Neural crest cell (in vitro differentiated cells): ENCODE measurements around the gene SART3. TPM values are rescaled to one million over a fixed set of nuclear protein-coding genes. Genes with fewer than 3 reads are reported as not detected.
A peak's percentile ranks its signal among the peaks of the same experiment; 100 is the strongest.
"Not testable (repeated sequence)": the region's sequence is repeated elsewhere in the genome, so short reads cannot be mapped to it uniquely, and the experiment has no call there.

Source experiments
- DNase-seq: peaks from one replicate; pipeline ENCODE4 v3.0.0; 2021; ENCODE audit warnings: low read depth, mixed read lengths, low spot score
- H3K27ac Mint-ChIP-seq: one replicate; pipeline ENCODE4 v1.8.0; 2021; ENCODE audit warnings: mild to moderate bottlenecking, mixed read lengths; ENCODE audit not compliant: unreplicated experiment
- H3K27me3 Mint-ChIP-seq: 2 replicates; pipeline ENCODE4 v1.8.0; 2021; ENCODE audit warnings: low read depth, mild to moderate bottlenecking, mixed read lengths
- H3K36me3 Mint-ChIP-seq: 2 replicates; pipeline ENCODE4 v1.8.0; 2021; ENCODE audit warnings: low read depth, mild to moderate bottlenecking, mixed read lengths
- H3K4me1 Mint-ChIP-seq: 2 replicates; pipeline ENCODE4 v1.8.0; 2021; ENCODE audit warnings: mixed read lengths
- H3K4me3 Mint-ChIP-seq: one replicate; pipeline ENCODE4 v1.8.0; 2021; ENCODE audit warnings: mild to moderate bottlenecking, mixed read lengths
- H3K9me3 Mint-ChIP-seq: 2 replicates; pipeline ENCODE4 v1.8.0; 2021; ENCODE audit warnings: mixed read lengths
- total RNA-seq: library from RNA; stranded (reverse); gene quantifications from 2 replicates; pipeline ENCODE4 v1.2.1, GENCODE V29; 2021
- TF ChIP-seq, protein P1 (sequence below): fragments of 200-600 bp; sonication (generic); conservative IDR thresholded peaks from 2 replicates; pipeline ENCODE4 v1.5.0; 2021; ENCODE audit warnings: antibody characterized with exemption, mild to moderate bottlenecking

The SART3 gene
- total RNA-seq, 1 donor from 2014 or later, result 89.5 TPM

DNA sequence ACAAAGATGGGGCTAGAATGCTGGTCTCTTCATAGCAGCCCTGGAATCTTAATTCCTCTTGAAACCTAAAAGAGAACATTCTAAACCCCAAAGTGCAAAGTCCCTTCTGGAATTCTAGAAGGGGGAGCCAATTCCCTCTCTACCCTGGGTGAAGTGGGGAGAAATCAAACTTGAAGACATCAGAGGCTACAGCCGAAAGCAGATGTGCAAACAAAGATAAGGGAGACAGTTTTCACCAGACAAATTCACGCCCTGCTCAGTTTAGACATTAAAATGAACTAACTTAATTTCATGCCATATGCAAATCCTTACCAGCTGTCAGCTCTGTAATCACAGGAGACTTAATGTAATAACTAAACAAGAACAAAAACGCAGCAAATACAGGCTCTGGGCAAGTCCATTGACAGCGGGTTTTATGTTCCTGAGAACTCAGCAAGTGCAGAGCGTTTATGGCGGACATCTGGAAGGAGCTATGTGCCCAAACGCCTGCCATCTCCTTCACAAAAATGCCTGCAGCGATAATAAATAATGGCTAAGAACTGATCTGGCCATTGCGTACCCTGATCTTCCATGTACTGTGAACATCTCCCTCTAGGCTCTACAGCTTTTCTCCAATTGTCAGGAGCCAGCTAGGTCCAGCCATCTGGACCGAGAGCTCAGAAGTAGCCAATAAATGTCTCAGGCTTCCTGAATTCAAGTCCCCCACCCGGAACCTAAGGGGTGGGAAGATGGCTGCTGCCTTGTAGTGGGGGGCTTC, 65.0 kb downstream of the SART3 start:
- peaks cover 2% of the 10 kb centered on the region for H3K9me3 Mint-ChIP-seq
- no peak for DNase-seq
- H3K4me1 Mint-ChIP-seq, result no peaks in the 10 kb centered on the region
- no peaks in the 10 kb centered on the region for H3K36me3 Mint-ChIP-seq
- no peak overlapping the region for H3K27ac Mint-ChIP-seq
- peaks cover 58% of the 10 kb centered on the region for H3K27me3 Mint-ChIP-seq
- no peak overlapping the region for H3K4me3 Mint-ChIP-seq
- TF ChIP-seq, protein P1, sequence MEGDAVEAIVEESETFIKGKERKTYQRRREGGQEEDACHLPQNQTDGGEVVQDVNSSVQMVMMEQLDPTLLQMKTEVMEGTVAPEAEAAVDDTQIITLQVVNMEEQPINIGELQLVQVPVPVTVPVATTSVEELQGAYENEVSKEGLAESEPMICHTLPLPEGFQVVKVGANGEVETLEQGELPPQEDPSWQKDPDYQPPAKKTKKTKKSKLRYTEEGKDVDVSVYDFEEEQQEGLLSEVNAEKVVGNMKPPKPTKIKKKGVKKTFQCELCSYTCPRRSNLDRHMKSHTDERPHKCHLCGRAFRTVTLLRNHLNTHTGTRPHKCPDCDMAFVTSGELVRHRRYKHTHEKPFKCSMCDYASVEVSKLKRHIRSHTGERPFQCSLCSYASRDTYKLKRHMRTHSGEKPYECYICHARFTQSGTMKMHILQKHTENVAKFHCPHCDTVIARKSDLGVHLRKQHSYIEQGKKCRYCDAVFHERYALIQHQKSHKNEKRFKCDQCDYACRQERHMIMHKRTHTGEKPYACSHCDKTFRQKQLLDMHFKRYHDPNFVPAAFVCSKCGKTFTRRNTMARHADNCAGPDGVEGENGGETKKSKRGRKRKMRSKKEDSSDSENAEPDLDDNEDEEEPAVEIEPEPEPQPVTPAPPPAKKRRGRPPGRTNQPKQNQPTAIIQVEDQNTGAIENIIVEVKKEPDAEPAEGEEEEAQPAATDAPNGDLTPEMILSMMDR, result no peak

DNA sequence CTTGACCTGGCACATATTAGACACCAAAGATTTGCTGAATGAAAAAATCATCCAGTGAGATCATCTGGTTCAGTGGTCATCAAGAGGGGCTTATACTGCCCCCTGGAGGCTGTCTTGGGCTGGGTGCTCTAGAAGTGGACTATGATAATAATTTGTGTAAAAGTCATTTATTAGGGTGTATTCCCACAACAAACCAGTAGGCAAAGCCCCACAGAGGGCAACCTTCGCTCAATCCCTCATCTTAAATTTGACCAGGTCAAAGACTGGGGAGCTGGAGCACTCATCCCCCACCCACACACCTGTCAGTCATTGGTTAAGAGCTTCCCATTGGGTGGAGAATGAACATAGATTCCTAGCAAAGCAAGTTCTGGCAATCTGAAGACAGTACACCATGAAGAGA, 65.9 kb downstream of the SART3 start:
- Mint-ChIP-seq H3K27me3 (peaks cover 65% of the 10 kb centered on the region), H3K4me1 (no peaks in the 10 kb centered on the region), H3K9me3 (peaks cover 2% of the 10 kb centered on the region), H3K4me3 (no peak overlapping the region), H3K36me3 (no peaks in the 10 kb centered on the region), H3K27ac (no peak overlapping the region)
- TF ChIP-seq, protein P1, result peak; percentile 69
- peak; percentile 43 for DNase-seq

DNA sequence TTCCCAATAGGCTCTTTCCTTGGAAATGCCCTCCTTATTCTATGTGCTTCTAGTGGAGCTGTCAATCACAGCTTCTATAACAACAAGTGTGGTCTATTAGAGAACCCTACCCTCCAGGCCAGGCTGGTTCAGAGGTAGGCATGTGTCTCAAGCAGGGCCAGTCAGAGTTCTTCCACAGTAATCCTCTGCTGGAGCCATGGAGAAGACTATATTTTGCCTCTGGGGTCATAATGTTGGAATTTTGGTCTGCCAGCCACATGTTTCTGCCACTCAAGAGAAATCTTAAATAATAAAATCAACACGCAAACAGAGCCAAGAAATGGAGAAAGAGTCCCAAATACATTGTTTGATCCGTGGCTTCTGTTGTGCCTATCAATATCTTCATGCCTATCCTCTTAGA, 69.7 kb downstream of the SART3 start:
- H3K4me1 Mint-ChIP-seq, result no peaks in the 10 kb centered on the region
- no peaks in the 10 kb centered on the region for H3K36me3 Mint-ChIP-seq
- H3K27ac Mint-ChIP-seq, result no peak overlapping the region
- H3K9me3 Mint-ChIP-seq, result peaks cover 7% of the 10 kb centered on the region
- no peak for DNase-seq
- H3K27me3 Mint-ChIP-seq, result peaks cover 61% of the 10 kb centered on the region
- H3K4me3 Mint-ChIP-seq, result no peak overlapping the region
- TF ChIP-seq, protein P1, result no peak

DNA sequence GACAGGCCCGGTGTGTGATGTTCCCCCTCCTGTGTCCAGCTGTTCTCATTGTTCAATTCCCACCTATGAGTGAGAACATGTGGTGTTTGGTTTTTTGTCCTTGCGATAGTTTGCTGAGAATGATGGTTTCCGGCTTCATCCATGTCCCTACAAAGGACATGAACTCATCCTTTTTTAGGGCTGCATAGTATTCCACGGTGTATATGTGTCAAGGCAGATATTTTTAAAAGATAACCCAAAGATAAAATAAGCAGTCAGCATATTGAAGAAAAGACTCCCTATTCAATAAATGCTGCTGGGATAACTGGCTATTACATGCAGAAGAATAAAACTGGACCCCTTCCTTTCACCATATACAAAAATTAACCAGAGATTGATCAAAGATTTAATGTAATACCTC, 73.9 kb downstream of the SART3 start:
- not testable (repeated sequence) for H3K27ac Mint-ChIP-seq, H3K4me1 Mint-ChIP-seq, H3K4me3 Mint-ChIP-seq, H3K36me3 Mint-ChIP-seq, DNase-seq, H3K9me3 Mint-ChIP-seq
- H3K27me3 Mint-ChIP-seq, result peaks cover 58% of the 10 kb centered on the region

DNA sequence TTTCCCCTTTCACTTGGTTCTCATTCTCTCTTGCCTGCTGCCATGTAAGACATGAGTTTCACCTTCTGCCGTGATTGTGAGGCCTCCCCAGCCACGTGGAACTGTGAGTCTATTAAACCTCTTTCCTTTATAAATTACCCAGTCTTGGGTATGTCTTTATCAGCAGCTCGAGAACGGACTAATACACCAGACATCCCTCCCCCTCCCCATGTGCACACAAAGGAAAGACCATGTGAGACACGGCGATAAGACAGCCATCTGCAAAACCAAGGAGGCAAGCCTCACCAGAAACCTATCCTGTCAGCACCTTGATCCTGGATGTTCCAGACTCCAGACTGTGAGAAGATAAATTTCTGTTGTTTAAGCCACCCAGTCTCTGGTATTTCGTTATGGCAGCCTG, 75.6 kb downstream of the SART3 start:
- H3K27me3 Mint-ChIP-seq, result peaks cover 58% of the 10 kb centered on the region
- not testable (repeated sequence) for H3K4me3 Mint-ChIP-seq, H3K4me1 Mint-ChIP-seq, H3K27ac Mint-ChIP-seq, DNase-seq, H3K9me3 Mint-ChIP-seq, H3K36me3 Mint-ChIP-seq

DNA sequence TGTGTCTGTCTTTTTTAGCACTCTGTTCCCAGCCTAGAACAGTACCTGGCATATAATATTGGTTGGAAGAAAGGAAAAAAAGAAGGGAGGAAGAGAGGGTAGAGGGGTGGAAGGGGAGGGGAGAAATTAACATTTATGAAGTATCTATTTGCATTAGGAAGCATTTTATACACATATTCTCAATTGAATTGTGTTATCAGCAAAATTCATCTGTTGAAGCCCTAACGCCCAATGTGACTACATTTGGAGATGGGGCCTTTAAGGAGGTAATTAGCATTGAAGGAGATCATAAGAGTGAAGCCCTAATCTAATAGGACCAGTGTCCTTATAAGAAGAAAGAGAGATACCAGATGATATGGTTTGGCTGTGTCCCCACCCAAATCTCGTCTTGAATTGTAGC, 76.1 kb downstream of the SART3 start:
- Mint-ChIP-seq H3K4me3 (no peak overlapping the region), H3K36me3 (no peaks in the 10 kb centered on the region), H3K27ac (no peak overlapping the region)

More for the DNA sequence above, 76.1 kb downstream of the SART3 start:
- no peaks in the 10 kb centered on the region for H3K4me1 Mint-ChIP-seq
- DNase-seq, result no peak
- peaks cover 8% of the 10 kb centered on the region for H3K9me3 Mint-ChIP-seq
- TF ChIP-seq, protein P1, result no peak
- peaks cover 58% of the 10 kb centered on the region for H3K27me3 Mint-ChIP-seq
